ENCODE measurements around the gene CLDN6. TPM values are rescaled to one million over a fixed set of nuclear protein-coding genes. Genes with fewer than 3 reads are reported as not detected.

CLDN6 gene
- total and polyA plus RNA-seq, 2 experiments from 2014 or later, result 148 to 344 TPM

DNA sequence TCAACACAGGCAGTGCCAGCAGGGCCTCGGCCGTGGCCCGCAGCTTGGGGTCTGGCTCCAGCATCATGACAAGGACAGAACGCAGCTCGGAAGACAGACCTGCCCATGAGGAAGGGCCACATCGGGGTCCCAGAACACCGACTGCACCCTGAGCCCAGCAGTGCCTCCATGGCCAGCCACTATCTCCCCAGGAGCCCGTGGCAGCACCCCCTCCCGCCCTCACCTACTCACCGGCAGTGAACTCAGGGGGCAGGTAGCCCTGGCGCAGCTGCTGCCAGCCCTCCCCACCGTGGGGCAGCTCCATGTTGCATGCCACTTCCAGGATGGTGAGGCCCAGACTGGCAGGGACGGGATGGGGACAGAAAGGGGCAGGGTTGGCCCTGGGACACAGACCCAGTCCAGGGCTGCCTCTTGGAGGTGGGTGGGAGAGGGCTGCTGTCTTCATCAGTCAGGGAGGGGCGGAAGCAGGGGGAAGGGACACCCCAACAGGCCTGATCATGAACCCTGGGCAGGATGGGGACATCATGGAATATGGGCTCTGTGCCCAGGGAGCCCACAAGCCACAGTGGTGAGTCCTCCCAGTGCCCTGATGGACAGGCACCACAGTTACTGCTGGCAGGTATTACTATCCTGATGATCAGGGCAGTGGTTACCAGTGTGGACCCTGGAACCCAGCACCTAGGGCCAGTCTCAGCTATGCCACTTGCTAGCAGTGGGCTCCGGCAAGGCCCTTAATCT is 43.5 kb downstream of the CLDN6 start:
- no peaks in the 10 kb centered on the region for H3K4me1 ChIP-seq (ENCODE audit: low read depth)
- no peaks in the 10 kb centered on the region for H3K36me3 ChIP-seq
- no peaks in the 10 kb centered on the region for H3K27me3 ChIP-seq
- H3K27ac ChIP-seq, result no peak overlapping the region
- TF ChIP-seq, protein P1, sequence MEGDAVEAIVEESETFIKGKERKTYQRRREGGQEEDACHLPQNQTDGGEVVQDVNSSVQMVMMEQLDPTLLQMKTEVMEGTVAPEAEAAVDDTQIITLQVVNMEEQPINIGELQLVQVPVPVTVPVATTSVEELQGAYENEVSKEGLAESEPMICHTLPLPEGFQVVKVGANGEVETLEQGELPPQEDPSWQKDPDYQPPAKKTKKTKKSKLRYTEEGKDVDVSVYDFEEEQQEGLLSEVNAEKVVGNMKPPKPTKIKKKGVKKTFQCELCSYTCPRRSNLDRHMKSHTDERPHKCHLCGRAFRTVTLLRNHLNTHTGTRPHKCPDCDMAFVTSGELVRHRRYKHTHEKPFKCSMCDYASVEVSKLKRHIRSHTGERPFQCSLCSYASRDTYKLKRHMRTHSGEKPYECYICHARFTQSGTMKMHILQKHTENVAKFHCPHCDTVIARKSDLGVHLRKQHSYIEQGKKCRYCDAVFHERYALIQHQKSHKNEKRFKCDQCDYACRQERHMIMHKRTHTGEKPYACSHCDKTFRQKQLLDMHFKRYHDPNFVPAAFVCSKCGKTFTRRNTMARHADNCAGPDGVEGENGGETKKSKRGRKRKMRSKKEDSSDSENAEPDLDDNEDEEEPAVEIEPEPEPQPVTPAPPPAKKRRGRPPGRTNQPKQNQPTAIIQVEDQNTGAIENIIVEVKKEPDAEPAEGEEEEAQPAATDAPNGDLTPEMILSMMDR (IDR thresholded peaks at IDR 0.05; ENCODE audit: low read depth, low read length), result no peak
- H3K9me3 ChIP-seq (ENCODE audit: low read depth), result no peaks in the 10 kb centered on the region
- no peak overlapping the region for H3K4me3 ChIP-seq
- no peak for DNase-seq (ENCODE audit: low read depth in 1 of 2, low spot score in 1 of 2)

DNA sequence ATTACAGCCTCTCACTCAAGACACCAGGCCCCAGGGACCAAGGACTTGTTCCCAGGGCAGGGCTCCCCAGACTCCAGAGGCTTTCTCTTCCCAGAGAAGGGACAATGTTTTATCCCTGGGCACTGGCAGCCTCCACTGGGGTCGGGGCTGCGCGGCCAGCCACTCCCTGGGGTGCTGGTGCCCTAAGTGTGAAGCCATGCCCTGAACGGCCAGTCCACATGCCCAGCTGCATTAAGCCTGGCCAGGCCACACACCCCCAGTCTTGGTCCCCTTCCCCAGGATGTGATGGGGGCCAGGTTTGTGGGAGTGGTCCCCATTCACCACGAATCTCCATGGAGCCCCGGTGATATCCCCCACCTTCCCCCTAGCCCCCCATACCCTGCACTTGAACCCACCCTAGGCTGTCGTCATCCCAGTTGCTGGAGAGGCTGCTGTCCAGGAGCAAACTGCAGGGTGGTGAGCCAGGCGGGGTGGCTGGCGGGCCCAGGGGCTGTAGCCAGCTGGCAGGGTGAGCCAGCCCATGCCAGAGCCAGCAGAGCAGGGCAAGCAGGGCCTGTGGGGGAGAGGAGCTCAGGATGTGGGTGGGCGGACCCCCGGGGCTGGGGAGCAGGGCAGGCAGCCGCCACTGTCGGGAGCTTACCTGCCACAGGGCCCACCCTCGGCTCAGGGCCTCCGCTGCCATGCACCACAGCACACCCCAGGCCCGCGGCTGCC is 44.2 kb downstream of the CLDN6 start:
- TF ChIP-seq, protein P1 (IDR thresholded peaks at IDR 0.05; ENCODE audit: low read depth, low read length), result no peak
- no peaks in the 10 kb centered on the region for H3K27me3 ChIP-seq

DNA sequence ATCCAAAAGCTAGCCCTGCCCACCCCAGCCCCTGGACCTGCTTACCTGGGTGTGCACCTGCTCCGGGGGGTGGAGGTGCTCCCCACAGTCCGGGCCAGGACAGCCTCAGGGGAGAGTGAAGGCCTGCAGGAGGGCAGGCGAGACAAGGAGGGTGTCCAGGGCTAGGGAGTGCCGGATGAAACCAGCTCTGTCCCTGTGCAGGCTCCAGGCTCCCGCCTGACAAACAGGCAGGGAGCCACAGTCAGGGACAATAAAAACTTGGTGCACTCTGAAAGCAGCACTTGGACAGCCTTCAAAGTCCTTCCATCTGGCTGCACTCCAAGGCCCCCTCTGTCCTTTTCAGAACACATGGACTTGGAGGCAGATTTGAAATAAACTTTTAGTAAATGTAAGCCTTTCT is 44.9 kb downstream of the CLDN6 start:
- Histone ChIP-seq H3K36me3 (no peaks in the 10 kb centered on the region), H3K4me3 (no peak overlapping the region), H3K4me1 (ENCODE audit: low read depth) (no peaks in the 10 kb centered on the region), H3K27ac (no peak overlapping the region), H3K27me3 (no peaks in the 10 kb centered on the region), H3K9me3 (ENCODE audit: low read depth) (no peaks in the 10 kb centered on the region)
- TF ChIP-seq, protein P1 (IDR thresholded peaks at IDR 0.05; ENCODE audit: low read depth, low read length), result no peak
- no peak for DNase-seq (ENCODE audit: low read depth in 1 of 2, low spot score in 1 of 2)

More for the DNA sequence above, 44.2 kb downstream of the CLDN6 start:
- no peak for DNase-seq (ENCODE audit: low read depth in 1 of 2, low spot score in 1 of 2)
- no peaks in the 10 kb centered on the region for H3K4me1 ChIP-seq (ENCODE audit: low read depth)
- no peaks in the 10 kb centered on the region for H3K9me3 ChIP-seq (ENCODE audit: low read depth)
- no peak overlapping the region for H3K27ac ChIP-seq
- H3K4me3 ChIP-seq, result no peak overlapping the region
- H3K36me3 ChIP-seq, result no peaks in the 10 kb centered on the region

DNA sequence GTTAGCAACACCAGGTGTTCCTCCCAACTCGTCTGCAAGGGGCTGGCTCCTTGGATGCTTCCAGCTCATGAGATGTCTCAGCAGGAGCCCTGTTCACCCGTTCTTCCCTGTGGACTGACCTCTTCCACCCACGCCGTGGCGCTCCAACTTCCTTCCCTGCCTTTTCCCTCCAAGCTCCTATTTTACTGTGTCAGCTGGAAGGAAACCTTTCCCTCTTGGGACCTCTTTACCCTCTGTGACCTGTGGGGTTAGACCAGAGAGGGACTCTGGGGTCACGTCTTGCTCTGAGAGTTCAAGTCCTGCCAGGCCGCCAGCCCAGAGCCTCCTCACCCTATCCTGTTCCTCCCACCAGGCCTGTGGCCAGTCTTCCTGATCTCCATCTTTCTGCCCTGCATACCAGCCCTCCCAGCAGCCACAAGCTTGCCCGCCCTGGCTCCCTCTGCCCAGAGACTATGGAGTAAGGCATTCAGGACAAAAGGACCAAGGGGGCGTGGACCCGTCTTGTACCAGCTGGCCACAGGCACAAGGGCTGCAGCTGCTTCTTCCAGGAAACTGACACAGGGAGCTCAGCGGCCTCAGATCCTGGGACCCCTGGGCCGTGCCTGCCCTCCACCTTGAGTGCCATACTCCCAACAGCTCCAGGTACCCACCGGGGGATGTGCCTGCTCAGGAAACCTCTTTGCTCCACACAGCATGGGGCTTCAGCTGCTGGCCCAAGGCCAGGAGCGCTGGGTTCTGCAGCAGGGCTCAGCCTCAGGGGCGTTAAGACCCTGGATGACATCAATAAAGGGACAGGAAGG is 45.8 kb downstream of the CLDN6 start:
- Histone ChIP-seq H3K9me3 (ENCODE audit: low read depth) (no peaks in the 10 kb centered on the region), H3K27me3 (peaks cover 6% of the 10 kb centered on the region), H3K36me3 (no peaks in the 10 kb centered on the region), H3K4me3 (no peak overlapping the region), H3K27ac (no peak overlapping the region), H3K4me1 (ENCODE audit: low read depth) (no peaks in the 10 kb centered on the region)
- TF ChIP-seq, protein P1 (IDR thresholded peaks at IDR 0.05; ENCODE audit: low read depth, low read length), result no peak
- DNase-seq (ENCODE audit: low read depth in 1 of 2, low spot score in 1 of 2), result no peak

DNA sequence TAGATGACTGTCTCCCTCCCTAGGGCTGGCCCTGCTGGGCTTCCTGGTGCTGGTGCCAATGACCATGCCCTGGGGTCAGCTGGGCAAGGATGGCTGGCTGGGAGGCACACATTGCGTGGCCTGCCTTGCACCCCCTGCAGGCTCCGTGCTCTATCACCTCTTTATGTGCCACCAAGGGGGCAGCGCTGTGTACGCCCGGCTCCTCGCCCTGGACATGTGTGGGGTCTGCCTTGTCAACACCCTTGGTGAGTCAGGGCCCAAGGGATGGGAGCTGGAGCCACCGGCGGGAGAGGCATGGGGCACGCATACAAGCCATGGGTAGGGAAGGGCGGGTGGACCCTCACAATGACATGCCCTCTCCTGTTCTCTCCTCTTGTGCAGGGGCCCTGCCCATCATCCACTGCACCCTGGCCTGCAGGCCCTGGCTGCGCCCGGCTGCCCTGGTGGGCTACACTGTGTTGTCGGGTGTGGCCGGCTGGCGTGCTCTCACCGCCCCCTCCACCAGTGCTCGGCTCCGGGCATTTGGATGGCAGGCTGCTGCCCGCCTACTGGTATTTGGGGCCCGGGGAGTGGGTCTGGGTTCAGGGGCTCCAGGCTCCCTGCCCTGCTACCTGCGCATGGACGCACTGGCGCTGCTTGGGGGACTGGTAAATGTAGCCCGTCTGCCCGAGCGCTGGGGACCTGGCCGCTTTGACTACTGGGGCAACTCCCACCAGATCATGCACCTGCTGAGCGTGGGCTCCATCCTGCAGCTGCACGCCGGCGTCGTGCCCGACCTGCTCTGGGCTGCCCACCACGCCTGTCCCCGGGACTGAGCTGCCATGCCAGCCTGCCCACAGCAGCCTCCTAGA is 46.6 kb downstream of the CLDN6 start:
- H3K4me3 ChIP-seq, result no peak overlapping the region
- H3K27ac ChIP-seq, result no peak overlapping the region
- no peaks in the 10 kb centered on the region for H3K4me1 ChIP-seq (ENCODE audit: low read depth)
- H3K9me3 ChIP-seq (ENCODE audit: low read depth), result no peaks in the 10 kb centered on the region
- TF ChIP-seq, protein P1 (IDR thresholded peaks at IDR 0.05; ENCODE audit: low read depth, low read length), result no peak
- H3K27me3 ChIP-seq, result peaks cover 14% of the 10 kb centered on the region
- H3K36me3 ChIP-seq, result no peaks in the 10 kb centered on the region
- no peak for DNase-seq (ENCODE audit: low read depth in 1 of 2, low spot score in 1 of 2)

Data from cardiac muscle cell (in vitro differentiated cells and primary cell).